Omental fat pad (tissue), 4 donors: Measurements from ENCODE around the gene LRRC75A. TPM values are rescaled to one million over a fixed set of nuclear protein-coding genes. Genes with fewer than 3 reads are reported as not detected.

ENCODE experiments used
- ATAC-seq: fragments of 150-250 bp; one replicate; pipeline ENCODE4 v1.9.1; 2016; ENCODE audit warnings: mild to moderate bottlenecking, moderate library complexity; ENCODE audit not compliant: low FRiP score
- DNase-seq: peaks from one replicate; pipeline ENCODE4 v3.0.0-alpha.2; 2019; ENCODE audit warnings: low spot score
- CTCF ChIP-seq, 3 donors: fragments of 450-650 bp; IDR thresholded peaks; one replicate each; pipeline ENCODE4 v1.5.1; 2016 to 2017; ENCODE audit warnings: antibody characterized with exemption in 3 of 3, mild to moderate bottlenecking in 3 of 3, moderate library complexity in 2 of 3
- total RNA-seq, 4 donors: library from RNA; depleted of rRNA; stranded (reverse); fragments of >200 nt; gene quantifications; one replicate each; pipeline ENCODE4 v1.1.0, GENCODE V29; 2016

The LRRC75A gene
- total RNA-seq, 4 donors from 2014 or later, result 0.74 to 3.5 (median 2.1) TPM

GRCh38 chr17:16439811-16440351 lies 52.1 kb downstream of the LRRC75A start:
- TF ChIP-seq CTCF (IDR thresholded peaks at IDR 0.05), result no peak
- ATAC-seq, result no peak
- no peak for DNase-seq

- no peak for ATAC-seq
- TF ChIP-seq CTCF (IDR thresholded peaks at IDR 0.05), result no peak
- DNase-seq, result no peak
Measured at GRCh38 chr17:16439303-16439791, 52.6 kb downstream of the LRRC75A start.

- no peak for TF ChIP-seq CTCF (IDR thresholded peaks at IDR 0.05)
- ATAC-seq (peak; percentile 96), DNase-seq (peak; percentile 72)
Measured at GRCh38 chr17:16438557-16439302, 53.3 kb downstream of the LRRC75A start.

- DNase-seq (no peak), ATAC-seq (peak; percentile 19)
- no peak for TF ChIP-seq CTCF (IDR thresholded peaks at IDR 0.05)
Measured at GRCh38 chr17:16438173-16438556, 53.8 kb downstream of the LRRC75A start.

GRCh38 chr17:16437083-16437482 lies 54.9 kb downstream of the LRRC75A start:
- no peak for TF ChIP-seq CTCF (IDR thresholded peaks at IDR 0.05)
- no peak for DNase-seq
- ATAC-seq, result no peak

- TF ChIP-seq CTCF (IDR thresholded peaks at IDR 0.05), result no peak
- ATAC-seq (no peak), DNase-seq (no peak)
Measured at GRCh38 chr17:16435925-16436886, 55.8 kb downstream of the LRRC75A start.
